H1 (cell line): ENCODE results near the gene DPM3. TPM values are rescaled to one million over a fixed set of nuclear protein-coding genes. Genes with fewer than 3 reads are reported as not detected.
A peak's percentile ranks its signal among the peaks of the same experiment; 100 is the strongest.

Experiments used
- CTCF ChIA-PET: fragments of 300-600 bp; sonication (Branson Sonifier 250); formaldehyde crosslinking; loops from one replicate; lab custom pipeline; 2021; ENCODE audit not compliant: partially characterized antibody; lab: Charles Lee
- POLR2A ChIA-PET: fragments of 300-600 bp; sonication (Branson Sonifier 250); formaldehyde crosslinking; loops from one replicate; lab custom pipeline; 2021; ENCODE audit warnings: inconsistent platforms; ENCODE audit not compliant: partially characterized antibody; lab: Charles Lee
- DNase-seq, 2 experiments: peaks; one replicate each; pipeline versions ENCODE4 v3.0.0 to v3.0.0-alpha.2; 2010 to 2022; ENCODE audit warnings: low spot score in 2 of 2, low read depth in 1 of 2, mixed read lengths in 1 of 2
- FAIRE-seq: peaks from 2 replicates; lab custom pipeline; 2011; peaks lifted over from hg19 to GRCh38; lab: Jason Lieb, UNC
- H2AFZ ChIP-seq: 2 replicates; pipeline ENCODE4 v1.8.1; 2012; ENCODE audit warnings: low read length, inconsistent platforms
- H2AK5ac ChIP-seq: 2 replicates; pipeline ENCODE4 v1.6.1; 2013; ENCODE audit warnings: low read depth, low read length
- H2BK120ac ChIP-seq: replicated peaks from 2 replicates; pipeline ENCODE3; 2013; ENCODE audit warnings: low read depth, low read length, inconsistent platforms
- H2BK12ac ChIP-seq: 2 replicates; pipeline ENCODE4 v1.6.1; 2013; ENCODE audit warnings: low read depth, low read length
- H2BK15ac ChIP-seq: 2 replicates; pipeline ENCODE4 v1.6.1; 2013; ENCODE audit warnings: low read length
- H2BK20ac ChIP-seq: 2 replicates; pipeline ENCODE4 v1.6.1; 2013; ENCODE audit warnings: low read length
- H2BK5ac ChIP-seq: 2 replicates; pipeline ENCODE4 v1.6.1; 2013; ENCODE audit warnings: low read depth, low read length
- H3K14ac ChIP-seq: 2 replicates; pipeline ENCODE4 v1.6.1; 2013; ENCODE audit warnings: inconsistent platforms; ENCODE audit not compliant: insufficient read length
- H3K18ac ChIP-seq: 2 replicates; pipeline ENCODE4 v1.6.1; 2013; ENCODE audit warnings: low read length; ENCODE audit errors: extremely low read depth
- H3K23ac ChIP-seq: 2 replicates; pipeline ENCODE4 v1.6.1; 2013; ENCODE audit warnings: inconsistent platforms; ENCODE audit not compliant: insufficient read length
- H3K23me2 ChIP-seq: 2 replicates; pipeline ENCODE4 v1.6.1; 2013; ENCODE audit warnings: low read depth, low read length
- H3K27ac ChIP-seq: 2 replicates; pipeline ENCODE4 v1.6.1; 2011; ENCODE audit warnings: low read depth, low read length, inconsistent platforms
- H3K27me3 ChIP-seq, 4 experiments: replicated peaks in 1 of 4; 1 replicate in 1 of 4; 2 replicates in 3 of 4; pipeline versions ENCODE4 v1.6.1 to v1.8.1; 2011 to 2013; ENCODE audit warnings: low read length in 3 of 4, mild to moderate bottlenecking in 3 of 4, inconsistent platforms in 2 of 4, mixed read lengths in 2 of 4, moderate library complexity in 1 of 4; ENCODE audit not compliant: control insufficient read depth in 3 of 4, insufficient read depth in 3 of 4; ENCODE audit errors: extremely low read depth in 1 of 4
- H3K36me3 ChIP-seq, 4 experiments: 2 replicates each; pipeline versions ENCODE4 v1.6.1 to v1.8.1; 2011 to 2013; ENCODE audit warnings: mild to moderate bottlenecking in 4 of 4, low read length in 3 of 4, moderate library complexity in 2 of 4, control low read depth in 1 of 4, inconsistent platforms in 1 of 4; ENCODE audit not compliant: insufficient read depth in 4 of 4, control insufficient read depth in 2 of 4
- H3K4ac ChIP-seq: replicated peaks from 2 replicates; pipeline ENCODE3; 2013; ENCODE audit warnings: low read length, low read depth, mixed read lengths, inconsistent platforms; ENCODE audit not compliant: insufficient read length
- H3K4me1 ChIP-seq, 4 experiments: replicated peaks in 1 of 4; 1 replicate in 1 of 4; 2 replicates in 3 of 4; pipeline versions ENCODE4 v1.6.1 to v1.8.1; 2011 to 2013; ENCODE audit warnings: low read length in 3 of 4, inconsistent platforms in 2 of 4, mixed read lengths in 1 of 4; ENCODE audit not compliant: insufficient read depth in 4 of 4, control insufficient read depth in 3 of 4
- H3K4me2 ChIP-seq, 2 experiments: 2 replicates each; pipeline versions ENCODE4 v1.6.1 to v1.8.1; 2011 to 2013; ENCODE audit warnings: low read depth in 2 of 2, low read length in 2 of 2, control low read depth in 1 of 2, inconsistent platforms in 1 of 2, mild to moderate bottlenecking in 1 of 2; ENCODE audit not compliant: insufficient read depth in 1 of 2
- H3K4me3 ChIP-seq, 4 experiments: fragments of 200-600, 300-600 bp in 1 of 4; sonication (generic), shearing (Covaris generic), sonication (Bioruptor Twin) in 1 of 4; 2 replicates each; pipeline versions ENCODE4 v1.5.1 to v1.8.1; 2011 to 2016; ENCODE audit warnings: low read length in 4 of 4, low read depth in 3 of 4, control low read depth in 2 of 4, inconsistent platforms in 2 of 4, mild to moderate bottlenecking in 2 of 4, mixed read lengths in 1 of 4, moderate library complexity in 1 of 4; ENCODE audit not compliant: insufficient read depth in 2 of 4; ENCODE audit errors: extremely low read depth in 1 of 4
- H3K56ac ChIP-seq: replicated peaks from 2 replicates; pipeline ENCODE3; 2013; ENCODE audit warnings: low read depth, mild to moderate bottlenecking, mixed read lengths, low read length, inconsistent platforms; ENCODE audit not compliant: insufficient read length
- H3K79me1 ChIP-seq: 2 replicates; pipeline ENCODE4 v1.6.1; 2013; ENCODE audit warnings: low read depth, low read length, control low read depth
- H3K79me2 ChIP-seq, 2 experiments: 2 replicates each; pipeline versions ENCODE4 v1.6.1 to v1.8.1; 2012 to 2013; ENCODE audit warnings: low read length in 2 of 2, mild to moderate bottlenecking in 2 of 2, inconsistent platforms in 1 of 2; ENCODE audit not compliant: insufficient read depth in 2 of 2, control insufficient read depth in 1 of 2
- H3K9ac ChIP-seq, 4 experiments: replicated peaks in 1 of 4; 1 replicate in 1 of 4; 2 replicates in 3 of 4; pipeline versions ENCODE4 v1.6.1 to v1.8.1; 2011 to 2013; ENCODE audit warnings: low read depth in 3 of 4, low read length in 3 of 4, control low read depth in 2 of 4, mild to moderate bottlenecking in 2 of 4, moderate library complexity in 2 of 4, inconsistent platforms in 1 of 4; ENCODE audit errors: extremely low read depth in 1 of 4
- H3K9me3 ChIP-seq, 2 experiments: 2 replicates each; pipeline versions ENCODE4 v1.6.1 to v1.8.1; 2012 to 2013; ENCODE audit warnings: mild to moderate bottlenecking in 2 of 2, moderate library complexity in 2 of 2, control low read depth in 1 of 2, inconsistent platforms in 1 of 2, low read depth in 1 of 2, low read length in 1 of 2, mixed read lengths in 1 of 2; ENCODE audit not compliant: insufficient read depth in 2 of 2
- H4K20me1 ChIP-seq, 2 experiments: replicated peaks in 1 of 2; 2 replicates each; pipeline versions ENCODE3 to v1.8.1; 2011 to 2013; ENCODE audit warnings: inconsistent platforms in 2 of 2, low read length in 2 of 2, mild to moderate bottlenecking in 1 of 2; ENCODE audit not compliant: insufficient read depth in 2 of 2, control insufficient read depth in 1 of 2
- H4K5ac ChIP-seq: 2 replicates; pipeline ENCODE4 v1.6.1; 2013; ENCODE audit warnings: low read length, low read depth, mixed read lengths, inconsistent platforms; ENCODE audit not compliant: insufficient read length
- H4K8ac ChIP-seq: 2 replicates; pipeline ENCODE4 v1.8.0; 2013; ENCODE audit warnings: mild to moderate bottlenecking, moderate library complexity, low read length, inconsistent platforms; ENCODE audit not compliant: insufficient read depth; ENCODE audit errors: extremely low read depth
- H4K91ac ChIP-seq: replicated peaks from 2 replicates; pipeline ENCODE3; 2013; ENCODE audit warnings: low read length, mixed read lengths, inconsistent platforms; ENCODE audit not compliant: insufficient read length
- CTCF ChIP-seq, 3 experiments: IDR thresholded peaks; 1 replicate in 2 of 3; 2 replicates in 1 of 3; pipeline versions ENCODE4 v1.5.1 to v1.6.1; 2011; ENCODE audit warnings: low read length in 3 of 3, mild to moderate bottlenecking in 3 of 3, inconsistent platforms in 2 of 3, low read depth in 1 of 3, moderate library complexity in 1 of 3; ENCODE audit not compliant: insufficient read depth in 1 of 3; ENCODE audit errors: control extremely low read depth in 1 of 3
- RAD21 ChIP-seq, 2 experiments: IDR thresholded peaks in 1 of 2; conservative IDR thresholded peaks in 1 of 2; 2 replicates each; pipeline ENCODE4 v1.6.1; 2011; ENCODE audit warnings: low read depth in 2 of 2, low read length in 2 of 2, improper control_type of control experiment in 1 of 2, inconsistent platforms in 1 of 2, mild to moderate bottlenecking in 1 of 2, moderate library complexity in 1 of 2
- WGBS, 2 experiments: shearing (Covaris generic) in 1 of 2; methylation state at CpG; one replicate each; pipeline versions ENCODE4 v1.1.6 to v1.1.7; 2013 to 2015; ENCODE audit warnings: low lambda C conversion rate in 2 of 2, mixed read lengths in 2 of 2, inconsistent platforms in 1 of 2, low coverage in 1 of 2, missing lambda C conversion rate in 1 of 2; ENCODE audit not compliant: insufficient replicate concordance in 2 of 2, insufficient coverage in 1 of 2, insufficient read length in 1 of 2; ENCODE audit errors: extremely low coverage in 1 of 2, missing lambda C conversion rate in 1 of 2; 5-methylcytosine and 5-hydroxymethylcytosine counted together
- polyA plus RNA-seq, 7 experiments: library from polyadenylated mRNA; depleted of rRNA in 3 of 7; stranded (reverse) in 5 of 7; unstranded in 2 of 7; fragments of >200 nt in 5 of 7; fragments of 200-250 nt in 2 of 7; gene quantifications; 1 replicate in 5 of 7; 2 replicates in 1 of 7; 4 replicates in 1 of 7; pipeline versions ENCODE4 v1.2.1 to v1.2.3, GENCODE V29; 2011 to 2013; ENCODE audit warnings: missing spikeins in 2 of 7, mixed read lengths in 2 of 7
- total RNA-seq: library from RNA; stranded (reverse); fragmentation: NEBNext Ultra II Directional; extraction: Animal tissue kit (Norgen Biotek cat#: 25700); gene quantifications from 2 replicates; pipeline ENCODE4 v1.2.1, GENCODE V29; 2021

DPM3 gene
- total and polyA plus RNA-seq, 2 of the 8 experiments (the other 6 are each of a cell fraction or from before 2014, with no cell fraction given): 44.8 to 227 TPM

DNA sequence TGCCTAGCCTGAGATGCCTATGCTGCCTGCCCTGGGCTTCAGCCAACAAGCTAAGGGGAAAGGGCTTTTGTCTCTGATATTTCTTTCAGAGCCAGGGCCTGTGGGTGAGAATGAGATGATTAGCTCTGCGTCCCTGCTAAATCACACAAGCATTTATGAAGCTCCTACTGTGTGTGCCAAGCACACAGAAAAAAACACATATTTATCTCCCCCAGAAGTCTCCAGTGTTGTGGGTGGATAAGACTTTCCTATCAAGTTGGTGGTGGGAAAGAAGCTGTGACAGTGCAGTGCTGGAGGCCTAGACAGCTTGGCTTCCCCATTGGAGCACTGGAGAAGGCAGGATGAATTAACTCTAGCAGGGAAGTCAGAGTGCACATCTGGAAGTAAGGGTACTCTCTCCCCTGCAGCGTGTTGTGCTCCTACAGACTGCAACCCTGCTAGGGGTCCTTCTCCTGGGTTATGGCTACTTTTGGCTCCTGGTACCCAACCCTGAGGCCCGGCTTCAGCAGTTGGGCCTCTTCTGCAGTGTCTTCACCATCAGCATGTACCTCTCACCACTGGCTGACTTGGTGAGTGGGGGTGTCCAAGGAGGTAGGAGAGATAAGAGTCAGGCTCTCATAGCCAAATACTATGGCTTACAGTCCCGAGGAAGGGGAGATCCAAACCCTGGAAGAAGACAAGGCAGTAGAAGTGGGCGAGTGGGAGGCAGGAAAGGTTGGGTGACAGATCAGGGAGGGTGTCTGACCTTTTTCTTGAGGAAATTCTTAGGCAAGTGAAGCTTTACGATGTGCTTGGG is 3.0 kb downstream of the DPM3 start:
- Histone ChIP-seq H2BK5ac (0 out of 2 replicates have a peak overlapping the region, but pooled peaks have one; percentile 69), H3K9me3 (no peaks in the 10 kb centered on the region), H2BK15ac (peak overlapping the region; percentile 36; the same call in 1 of the 2 replicates), H4K20me1 (no peaks in the 10 kb centered on the region), H3K14ac (no peak overlapping the region), H3K27ac (no peak overlapping the region), H3K36me3 (no peaks in the 10 kb centered on the region; a peak in 2 of 8 replicates), H3K9ac (peak overlapping the region in 1 of 4 experiments; percentile 54; a peak in 1 of 7 replicates), H3K18ac (no peak overlapping the region), H3K56ac (no peak overlapping the region), H3K27me3 (no peaks in the 10 kb centered on the region), H4K91ac (no peak overlapping the region), H3K79me2 (peaks cover 0 to 2% of the 10 kb centered on the region in 2 experiments; a peak in 1 of 4 replicates), H2BK120ac (no peak overlapping the region), H2BK20ac (no peak overlapping the region), H4K5ac (peak overlapping the region; percentile 49), H3K4ac (no peak overlapping the region), H3K4me2 (peak overlapping the region; percentile 79 to 86), H3K23ac (no peak overlapping the region), H2AK5ac (no peak overlapping the region), H2AFZ (no peak overlapping the region), H3K23me2 (peaks cover 11% of the 10 kb centered on the region; the same call in 1 of the 2 replicates), H3K4me3 (peak overlapping the region; percentile 67 to 89 (median 85); a peak in 5 of 8 replicates), H3K4me1 (peaks cover 0 to 18% (median 8%) of the 10 kb centered on the region in 4 experiments; a peak in 5 of 7 replicates), H4K8ac (no peak overlapping the region), H3K79me1 (no peaks in the 10 kb centered on the region; the same call in 1 of the 2 replicates), H2BK12ac (0 out of 2 replicates have a peak overlapping the region, but pooled peaks have one; percentile 7)
- ChIA-PET POLR2A (interaction anchor here (0.6 to 2.4 kb wide), 10 partner anchors 7 to 57 kb away, joined by 3 to 14 read pairs (median 4); partner anchors contain the start of gene KRTCAP2), CTCF (interaction anchor here (0.6 to 14.2 kb wide), 13 partner anchors 9 to 113 kb away, joined by 3 to 187 read pairs (median 4); partner anchors contain the start of genes KRTCAP2 and TRIM46)
- FAIRE-seq (no peak), DNase-seq (no peak)
- WGBS, 2 experiments: 83% methylated on average over 6 of the region's 6 CpGs; no CpG with 5 or more reads in 1 of the 2 experiments
- TF ChIP-seq CTCF (IDR thresholded peaks at IDR 0.05; ENCODE audit: control extremely low read depth in 1 of 3, insufficient read depth in 1 of 3, low read depth in 1 of 3, low read length in 3 of 3): no peak
- TF ChIP-seq RAD21 (IDR thresholded peaks at IDR 0.05 in 1 of 2, conservative IDR thresholded peaks at IDR 0.05 in 1 of 2; ENCODE audit: low read depth in 2 of 2, low read length in 2 of 2): no peak
